NCI-H128 (cell line): ENCODE data around the gene LAMB4.

Source experiments
- DNase-seq: peaks from one replicate; lab custom pipeline; 2025; ENCODE audit not compliant: unreplicated experiment; lab: John Stamatoyannopoulos, UW

The LAMB4 gene

DNA sequence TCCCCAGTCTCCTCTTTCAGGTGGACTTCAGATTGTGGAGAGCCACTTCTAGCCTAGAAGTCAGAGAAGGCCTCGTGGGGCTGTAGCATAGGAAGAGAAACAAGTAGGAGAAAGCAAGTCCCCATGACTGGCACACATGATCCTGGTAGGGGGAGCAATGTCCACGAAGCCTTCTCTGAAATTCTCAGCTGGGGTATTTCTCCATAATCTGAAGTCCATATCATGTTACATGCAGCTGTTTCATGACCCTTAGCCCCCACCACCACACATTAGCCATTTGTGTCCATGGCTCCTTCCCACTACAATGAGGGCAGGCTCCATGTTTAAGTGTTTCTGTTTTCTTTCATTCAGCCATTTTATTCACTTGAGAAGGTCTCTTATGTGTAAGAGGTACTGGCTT is 43.2 kb downstream of the LAMB4 start:
- no peak for DNase-seq

DNA sequence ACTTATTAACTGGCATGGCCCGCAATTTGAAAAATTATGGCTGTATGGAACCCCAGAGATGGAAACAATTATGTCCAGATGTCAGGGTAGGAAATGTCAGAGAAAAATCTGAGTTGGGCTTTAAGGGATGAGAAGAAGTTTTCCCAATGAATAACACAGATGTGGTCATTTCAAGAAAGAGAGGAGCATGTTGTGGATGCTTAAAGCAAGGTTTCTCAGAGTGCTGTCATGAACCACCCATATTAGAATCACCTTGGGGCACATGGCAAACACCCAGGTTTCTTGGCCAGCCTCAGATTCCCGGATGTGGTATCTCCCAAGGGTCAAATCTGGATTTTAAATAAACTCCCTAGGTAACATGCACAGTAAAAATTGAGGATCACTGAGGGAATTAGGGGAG is 43.6 kb downstream of the LAMB4 start:
- DNase-seq: no peak

DNA sequence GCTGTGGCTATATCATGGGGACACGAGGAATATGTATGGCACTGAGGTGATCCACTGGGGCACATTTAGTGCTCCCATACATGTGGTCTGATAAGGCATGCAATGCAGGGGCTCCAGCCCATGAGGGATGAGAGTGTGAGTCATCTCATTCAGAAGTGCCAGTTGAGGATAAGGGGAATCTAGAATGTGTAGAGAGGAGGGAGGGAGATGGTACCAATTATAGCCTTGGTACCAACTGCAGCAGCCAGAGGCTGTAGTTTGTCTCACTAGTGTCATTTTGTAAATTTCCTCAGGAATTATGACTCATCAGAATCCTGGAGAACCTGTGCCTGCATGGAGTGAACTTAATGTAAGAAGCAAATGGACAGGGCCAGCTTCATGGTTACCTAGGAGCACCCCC is 46.2 kb downstream of the LAMB4 start:
- no peak for DNase-seq

DNA sequence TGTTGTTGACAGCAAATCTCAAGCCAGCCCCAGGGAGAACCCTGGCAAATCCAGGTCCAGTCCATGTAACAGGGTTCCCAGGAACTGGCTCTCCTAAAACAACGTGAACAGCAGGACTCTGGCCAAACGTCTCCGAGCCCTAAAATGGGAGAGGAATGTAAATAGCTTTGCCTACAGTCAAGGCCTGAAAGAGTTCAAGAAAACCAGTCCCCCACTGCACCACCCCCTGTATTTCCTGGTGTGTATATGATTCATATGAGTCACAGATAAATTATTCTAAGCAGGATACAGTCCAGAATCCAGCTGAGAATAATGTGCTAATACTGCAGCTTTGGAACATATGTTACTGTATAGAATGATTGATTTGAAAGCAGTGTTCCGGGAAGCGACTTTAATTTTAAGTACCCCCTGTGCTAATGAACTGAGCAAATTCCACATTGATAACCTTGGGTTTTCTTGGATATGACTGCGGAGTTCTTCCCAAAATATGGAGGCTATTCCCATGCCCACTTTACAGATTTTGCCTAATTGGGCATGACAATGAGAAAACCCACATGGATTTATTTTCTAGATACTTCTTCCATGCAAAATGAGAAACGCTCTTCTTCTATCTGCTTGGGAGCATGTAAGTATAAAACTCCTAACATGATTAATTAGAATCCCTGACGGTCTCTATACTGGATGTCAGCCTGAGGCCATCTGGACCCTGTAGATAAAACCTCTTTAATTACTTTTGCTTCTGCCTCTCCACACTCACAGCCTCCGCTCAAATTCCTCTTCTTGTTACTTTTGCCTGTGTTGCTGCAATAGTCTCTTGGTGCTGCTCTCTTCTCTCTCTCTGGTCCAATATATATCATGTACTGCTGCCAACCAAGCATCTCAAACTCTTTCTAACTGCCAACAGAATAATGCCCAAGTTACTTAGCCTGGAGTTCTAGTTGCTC is 50.2 kb downstream of the LAMB4 start:
- no peak for DNase-seq

DNA sequence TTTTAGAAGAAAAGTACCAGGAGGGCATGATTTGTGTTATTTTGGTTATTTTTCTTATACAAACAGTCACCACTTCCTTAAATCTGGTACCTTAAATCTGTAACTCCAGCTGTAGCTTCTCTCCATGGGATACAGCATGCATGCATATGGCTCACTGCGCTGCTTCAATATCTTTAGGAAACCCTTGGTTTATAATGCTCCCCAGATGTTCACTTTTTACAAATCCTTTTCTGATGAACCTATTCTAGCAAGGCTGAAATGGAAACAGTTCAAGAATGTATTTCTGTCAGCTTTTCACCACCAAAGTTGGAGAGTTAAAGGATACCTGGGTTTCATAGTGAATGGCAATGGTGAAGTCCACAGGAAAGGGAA is 50.9 kb downstream of the LAMB4 start:
- no peak for DNase-seq

DNA sequence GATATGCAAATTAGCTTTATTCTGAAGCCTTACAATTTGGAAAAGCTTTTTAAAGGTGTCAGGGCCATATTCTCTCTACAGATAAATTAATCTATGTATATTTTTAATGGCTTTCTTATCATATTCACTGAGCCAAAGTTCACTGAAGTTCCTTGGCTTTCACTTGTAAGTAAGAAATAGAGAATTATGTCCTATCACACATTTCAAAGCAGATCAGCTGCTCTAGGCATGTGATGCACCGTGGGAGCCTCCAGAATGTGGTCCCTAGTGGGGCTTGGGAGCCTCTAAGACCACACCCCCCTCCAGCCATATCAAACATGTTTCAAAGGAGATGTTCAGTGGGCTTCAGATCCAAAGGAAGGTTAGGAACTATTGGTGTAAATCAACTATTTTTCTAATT is 51.5 kb downstream of the LAMB4 start:
- no peak for DNase-seq

DNA sequence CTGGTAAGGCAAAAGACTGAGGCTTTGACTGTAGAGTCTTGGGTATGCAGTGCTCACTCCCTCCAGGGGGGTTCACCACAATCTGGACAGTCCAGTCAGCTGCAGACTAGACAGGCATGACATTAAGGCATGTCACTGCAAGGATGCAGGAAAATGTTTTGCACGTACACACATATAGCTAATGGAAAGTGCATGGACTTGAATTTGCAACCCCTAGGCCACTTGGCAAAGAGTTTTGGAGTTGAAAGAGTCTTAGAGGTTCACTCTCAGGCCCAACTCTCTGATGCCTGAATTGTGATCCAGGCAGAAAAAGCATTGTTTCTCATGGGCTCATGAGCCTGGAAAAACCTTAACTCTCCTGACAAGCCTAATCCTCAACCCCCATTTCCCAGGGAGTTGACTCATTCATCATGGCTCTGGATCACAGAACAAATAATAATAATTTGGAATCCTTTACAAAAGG is 51.9 kb downstream of the LAMB4 start:
- DNase-seq: no peak

DNA sequence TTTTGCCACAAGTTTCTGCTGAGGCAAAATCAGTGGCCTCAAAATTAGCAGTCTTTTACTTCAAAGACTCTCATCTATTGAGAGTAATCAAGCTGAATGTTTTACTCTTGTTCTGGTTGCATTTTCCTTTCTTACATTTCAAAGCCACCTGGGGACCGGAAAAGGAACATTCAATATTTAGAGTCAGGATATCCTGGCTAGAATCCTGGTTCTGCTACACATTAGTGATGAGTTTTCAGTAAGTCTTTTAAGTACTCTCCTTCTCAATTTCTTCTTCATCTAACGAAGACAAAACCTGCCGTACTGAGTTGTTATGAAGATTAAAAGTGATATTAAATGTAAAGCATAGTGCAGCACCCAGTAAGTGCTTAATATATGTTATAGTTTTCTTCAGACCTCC is 52.5 kb downstream of the LAMB4 start:
- no peak for DNase-seq

DNA sequence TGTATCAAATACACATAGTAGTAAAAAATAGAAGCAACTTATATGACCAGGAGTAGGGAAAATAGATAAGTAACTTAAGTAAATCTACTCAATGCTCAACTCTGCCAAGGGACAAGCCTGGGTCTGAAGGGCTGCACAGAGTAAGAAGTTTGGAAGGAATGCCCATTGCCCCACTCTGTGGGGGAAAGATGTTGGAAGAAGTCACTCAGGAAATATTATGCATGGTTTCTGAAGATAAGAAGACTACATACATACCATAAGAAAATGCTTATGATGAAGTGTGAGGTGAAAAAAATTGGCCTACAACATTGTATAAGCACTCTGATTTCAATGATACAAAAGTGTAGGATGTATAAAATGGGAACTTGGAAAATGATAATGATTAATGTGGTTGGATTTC is 54.0 kb downstream of the LAMB4 start:
- DNase-seq: no peak

DNA sequence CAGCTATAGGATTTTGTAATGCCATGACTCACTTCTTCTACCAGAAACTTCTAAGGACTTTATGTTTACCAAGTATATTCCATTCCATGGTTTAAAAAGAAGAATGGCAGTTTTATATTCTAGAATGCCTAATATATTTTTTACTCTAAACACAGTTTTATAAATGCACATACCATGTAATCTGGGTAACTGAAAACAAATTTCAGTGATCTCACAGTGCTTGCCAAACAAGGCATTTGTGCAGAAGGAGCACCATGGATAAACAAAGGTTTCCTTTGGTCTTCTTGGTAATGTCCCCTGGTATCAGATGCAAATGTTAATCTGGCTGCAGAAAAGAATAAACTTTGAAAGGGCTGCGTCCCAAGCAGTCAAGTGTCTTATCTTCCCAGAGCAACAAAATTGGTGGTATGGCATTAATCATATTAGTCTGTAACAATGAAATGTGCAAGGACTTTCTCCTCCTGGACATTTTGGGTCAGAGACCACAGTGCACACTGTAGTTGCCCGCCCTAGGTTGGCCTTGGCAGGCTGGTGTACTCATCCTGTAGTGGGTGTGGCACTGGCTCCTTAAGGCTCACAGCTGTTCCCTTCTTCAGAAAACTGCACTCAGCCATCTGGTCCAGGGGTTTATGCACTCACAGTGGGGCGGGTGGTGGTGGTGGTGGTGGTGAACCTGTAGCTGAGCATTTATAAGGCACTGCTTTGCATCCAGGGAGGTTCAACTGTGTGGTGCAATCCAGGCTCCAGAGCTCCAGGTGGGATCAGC is 56.7 kb downstream of the LAMB4 start:
- DNase-seq: no peak

DNA sequence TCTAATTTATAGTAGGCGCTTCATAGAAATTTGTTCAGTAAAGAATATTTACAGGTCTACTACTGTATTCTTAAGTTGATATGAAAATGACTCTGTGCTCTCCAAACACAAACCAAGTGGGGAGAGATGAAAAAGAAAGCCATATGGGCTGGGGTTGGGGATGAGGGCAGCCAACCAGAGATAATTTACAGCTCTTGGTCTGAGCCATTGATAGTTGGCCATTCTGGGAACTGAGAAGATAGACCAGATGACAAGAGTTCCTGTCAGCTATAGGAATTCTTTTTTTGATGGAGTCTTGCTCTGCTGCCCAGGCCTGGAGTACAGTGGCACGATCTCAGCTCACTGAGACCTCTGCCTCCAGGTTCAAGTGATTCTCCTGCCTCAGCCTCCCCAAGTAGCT is 57.4 kb downstream of the LAMB4 start:
- DNase-seq: no peak

DNA sequence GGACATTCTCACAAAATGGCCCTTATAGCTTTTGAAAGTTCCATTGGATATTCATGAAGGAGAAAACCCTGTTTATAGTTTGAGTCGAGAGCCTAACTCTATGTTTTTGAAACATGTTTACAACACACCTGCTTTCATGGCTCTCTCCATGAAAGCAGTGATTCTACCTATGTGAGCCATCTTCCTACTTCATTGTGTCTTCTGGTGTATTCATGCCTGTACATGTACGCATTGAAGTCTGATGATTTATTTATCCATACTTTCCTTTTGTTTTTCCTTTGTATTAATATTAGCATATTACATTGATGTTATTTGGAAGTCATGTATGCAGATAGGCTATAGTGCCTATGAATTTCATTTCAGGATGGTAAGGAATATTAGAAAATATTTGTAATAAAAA is 58.0 kb downstream of the LAMB4 start:
- no peak for DNase-seq

DNA sequence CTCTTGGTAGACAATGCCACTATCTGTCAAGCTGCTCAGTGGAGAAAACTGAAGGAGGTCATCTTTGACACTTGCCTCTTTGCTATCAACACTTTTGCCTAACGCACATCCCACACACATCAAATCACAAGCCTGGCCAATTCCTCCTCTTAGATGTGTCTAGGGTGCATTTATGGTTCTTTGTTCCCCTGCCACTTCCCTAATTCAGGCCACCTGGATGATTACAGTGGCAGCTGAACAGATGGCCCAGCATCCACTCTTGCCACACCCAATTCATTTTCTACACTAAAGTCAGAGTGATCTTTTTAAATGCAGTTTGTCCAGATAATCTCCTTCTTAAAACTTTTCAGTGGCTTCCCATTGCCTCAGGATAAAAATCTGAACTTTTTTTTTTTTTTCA is 58.6 kb downstream of the LAMB4 start:
- DNase-seq: no peak

DNA sequence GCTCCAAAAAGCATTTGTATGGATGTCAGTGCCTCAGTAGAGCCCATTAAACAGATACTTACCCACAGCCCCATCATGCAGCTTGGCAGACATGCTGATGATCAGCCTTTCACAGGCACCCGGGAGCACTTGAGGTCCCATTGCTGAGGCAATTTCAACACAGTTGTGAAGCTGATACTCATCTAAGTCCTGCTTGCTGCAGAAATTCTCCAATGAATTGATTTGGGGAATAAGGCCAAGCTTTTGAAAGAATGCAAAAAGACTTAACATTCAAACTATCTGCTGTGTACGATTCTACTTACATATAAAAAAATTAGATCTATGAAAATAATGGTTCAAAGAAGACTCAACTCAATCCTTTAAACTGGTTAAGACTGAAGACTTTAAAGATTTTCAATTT is 60.5 kb downstream of the LAMB4 start:
- no peak for DNase-seq

DNA sequence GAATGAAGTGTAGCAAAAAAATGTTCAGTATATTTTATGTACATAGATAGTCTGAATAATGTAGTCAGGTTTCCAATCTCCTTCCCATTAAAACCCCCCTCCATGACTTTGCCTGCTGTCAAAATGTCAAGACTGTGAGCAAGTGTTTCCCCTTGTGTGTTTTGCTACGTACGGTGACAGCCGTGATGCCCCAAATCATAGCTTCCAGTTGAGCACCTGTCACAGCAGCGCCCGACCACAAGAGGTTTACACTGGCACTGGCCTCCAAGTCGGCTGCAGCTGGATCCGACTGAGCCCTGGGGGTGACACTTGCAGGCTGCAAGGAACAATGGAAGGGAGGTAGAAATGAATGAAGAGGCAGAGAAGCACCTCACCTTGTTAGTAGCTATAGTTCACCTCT is 62.3 kb downstream of the LAMB4 start:
- DNase-seq: no peak

DNA sequence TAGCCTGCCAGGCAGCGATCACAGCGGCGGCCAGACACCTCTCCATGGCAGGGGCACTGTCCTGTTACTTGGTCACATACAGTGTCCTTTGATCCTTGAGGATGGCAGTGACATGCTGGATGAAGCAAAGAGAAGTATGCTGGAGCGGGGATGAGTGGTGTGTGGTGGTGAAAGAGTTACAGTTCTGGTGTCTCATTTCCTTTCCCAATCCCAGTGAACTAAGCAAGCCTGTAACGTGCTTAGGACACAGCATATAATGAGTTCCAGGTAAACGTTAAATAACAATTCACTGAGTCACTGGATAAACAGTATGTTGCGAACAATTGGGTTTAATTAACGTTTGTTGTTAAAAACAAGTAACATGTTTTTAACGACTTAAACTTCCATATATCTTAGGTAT is 63.7 kb downstream of the LAMB4 start:
- DNase-seq: no peak

DNA sequence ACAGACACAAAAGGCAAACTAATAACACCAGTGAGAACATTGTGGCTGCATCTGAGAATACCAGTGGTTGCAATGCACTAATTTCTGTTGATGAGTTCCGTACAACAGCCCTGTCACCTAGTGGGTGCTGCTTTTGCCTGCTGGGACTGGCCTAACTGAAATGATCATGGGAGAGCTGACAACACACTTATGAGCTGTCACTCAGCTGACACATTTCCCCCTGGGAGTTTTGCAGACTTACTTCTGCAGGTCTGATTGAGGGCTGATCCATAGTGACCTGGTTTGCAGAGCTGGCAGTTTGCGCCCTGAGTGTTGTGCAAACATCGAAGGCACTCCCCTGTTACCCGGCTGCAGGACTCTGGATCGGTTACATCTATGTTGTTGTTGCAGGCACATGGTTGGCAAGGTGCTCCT is 66.6 kb downstream of the LAMB4 start:
- DNase-seq: no peak

DNA sequence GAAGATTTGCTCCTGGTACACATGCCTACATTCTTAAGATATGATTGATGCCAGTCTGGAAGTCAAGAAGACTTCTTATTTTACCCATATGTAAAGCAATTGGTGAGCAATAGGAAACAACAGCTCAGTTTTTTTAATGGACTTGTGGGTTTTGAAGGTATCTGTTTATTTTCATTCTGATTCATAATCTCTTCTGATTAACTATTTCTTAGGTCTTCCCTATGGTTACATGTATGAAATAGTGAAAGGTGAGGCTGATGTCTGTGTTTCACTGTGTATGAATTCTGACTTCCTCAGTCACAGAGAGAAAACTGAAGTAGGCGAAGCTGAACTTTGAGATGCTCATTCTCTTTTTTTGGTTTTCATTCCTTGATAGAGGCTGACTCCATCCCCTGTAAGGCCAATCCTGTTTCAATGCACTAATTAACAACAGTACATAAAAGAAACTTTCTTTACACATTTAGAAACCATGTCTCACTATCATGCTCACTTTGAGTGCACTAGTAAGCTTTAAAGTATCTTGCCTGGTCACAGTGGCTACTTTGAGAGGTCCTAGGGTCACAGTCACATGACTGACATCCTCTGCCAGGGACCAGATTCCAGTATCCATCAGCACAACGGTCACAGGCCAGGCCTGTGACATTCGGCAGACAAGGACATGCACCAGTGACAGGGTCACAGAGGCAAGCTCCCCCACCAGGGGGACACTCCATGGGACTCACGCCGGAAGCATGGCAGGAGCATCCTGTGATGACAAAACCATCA is 67.7 kb downstream of the LAMB4 start:
- no peak for DNase-seq

DNA sequence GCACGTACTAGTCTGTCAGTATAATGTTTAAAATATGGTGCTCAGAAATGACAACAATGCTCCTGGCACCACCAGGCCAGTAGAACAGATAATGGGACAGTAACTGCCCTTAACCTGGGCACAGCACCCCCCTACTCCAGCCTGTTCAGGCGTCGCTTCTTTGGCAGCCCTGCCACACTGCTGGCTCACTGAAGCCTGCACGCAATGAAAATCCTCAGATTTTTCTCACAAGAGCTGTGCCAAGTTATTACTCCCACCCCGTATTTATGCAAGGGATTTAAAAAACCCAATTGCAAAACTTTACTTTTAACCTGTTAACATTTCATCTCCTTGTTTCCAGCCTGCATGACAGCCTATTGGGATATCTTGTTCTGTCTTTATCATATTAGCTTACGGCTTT is 70.6 kb downstream of the LAMB4 start:
- no peak for DNase-seq

DNA sequence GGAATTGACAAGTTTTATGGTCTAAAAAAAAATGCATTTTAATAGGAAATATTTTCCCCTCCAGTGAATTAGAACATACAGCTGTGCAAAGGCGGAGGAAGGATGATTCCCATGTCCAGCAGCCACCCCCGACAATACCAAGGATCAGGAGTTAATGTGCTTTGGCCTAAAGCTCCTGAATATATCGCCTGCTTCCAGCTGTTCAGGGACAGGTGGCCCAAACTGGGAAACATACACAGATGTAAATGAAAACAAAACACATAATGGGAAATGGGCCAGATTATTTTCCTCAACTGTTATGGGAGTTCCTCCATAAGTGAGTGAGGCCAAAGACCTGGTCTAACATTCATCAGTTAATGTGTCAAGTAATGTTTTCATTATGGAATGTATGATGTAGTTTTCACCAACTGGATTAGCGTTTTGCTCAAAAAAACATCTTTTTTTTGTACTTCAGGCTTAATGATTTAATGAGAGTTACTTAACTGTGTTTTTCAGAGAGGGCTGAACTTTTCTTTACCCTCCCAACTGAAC is 72.1 kb downstream of the LAMB4 start:
- no peak for DNase-seq

DNA sequence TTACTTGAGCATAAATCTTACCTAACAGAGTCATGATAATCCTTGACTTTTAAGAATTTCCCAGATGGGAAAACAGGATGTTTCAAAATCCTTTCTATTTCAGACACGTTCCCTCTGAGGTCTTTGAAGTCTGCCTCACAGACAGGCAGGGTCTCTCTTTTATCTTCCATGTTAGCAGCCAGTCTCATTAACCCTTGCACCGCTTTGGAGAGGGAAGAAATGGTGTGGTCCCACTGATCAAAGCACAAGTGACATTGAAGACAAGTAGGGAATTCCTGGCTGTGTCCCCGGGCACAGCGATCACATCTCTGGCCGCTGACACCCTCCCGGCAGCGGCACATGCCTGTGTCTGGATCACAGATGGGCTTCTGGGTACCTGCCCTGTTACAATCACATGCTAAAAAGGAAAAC is 74.5 kb downstream of the LAMB4 start:
- DNase-seq: no peak
